NCI-H82 treated with DMSO at 0.1 percent for 48 hours (cell line): Measurements from ENCODE around the gene MTSS2.

Source experiments
- DNase-seq: peaks from one replicate; lab custom pipeline; 2025; ENCODE audit not compliant: unreplicated experiment; lab: John Stamatoyannopoulos, UW

MTSS2 gene

GRCh38 chr16:70687671-70688245 lies 1.9 kb upstream of the MTSS2 start:
- no peak for DNase-seq

GRCh38 chr16:70687102-70687511 lies 1.3 kb upstream of the MTSS2 start:
- peak; percentile 16 for DNase-seq

GRCh38 chr16:70686376-70687101 lies 686 bp upstream of the MTSS2 start:
- DNase-seq: peak; percentile 16

- no peak for DNase-seq
Observed at GRCh38 chr16:70685061-70685937, 554 bp downstream of the MTSS2 start.

GRCh38 chr16:70684146-70685060 lies 1.4 kb downstream of the MTSS2 start:
- DNase-seq: no peak

- DNase-seq: no peak
Observed at GRCh38 chr16:70683146-70683944, 2.5 kb downstream of the MTSS2 start.

GRCh38 chr16:70682239-70683145 lies 3.4 kb downstream of the MTSS2 start:
- no peak for DNase-seq

GRCh38 chr16:70681382-70682238 lies 4.2 kb downstream of the MTSS2 start:
- no peak for DNase-seq

GRCh38 chr16:70680495-70681381 lies 5.1 kb downstream of the MTSS2 start:
- no peak for DNase-seq

- DNase-seq: no peak
Observed at GRCh38 chr16:70679671-70680494, 6.0 kb downstream of the MTSS2 start.

- DNase-seq: no peak
Observed at GRCh38 chr16:70678898-70679670, 6.8 kb downstream of the MTSS2 start.

- DNase-seq: no peak
Observed at GRCh38 chr16:70678121-70678897, 7.5 kb downstream of the MTSS2 start.

GRCh38 chr16:70677499-70678120 lies 8.2 kb downstream of the MTSS2 start:
- no peak for DNase-seq
